Measurements from ENCODE around the gene SRD5A1. TPM values are rescaled to one million over a fixed set of nuclear protein-coding genes. Genes with fewer than 3 reads are reported as not detected.

Gene SRD5A1
- total RNA-seq, 2 donors from 2014 or later = 15.9 to 17.4 TPM

DNA sequence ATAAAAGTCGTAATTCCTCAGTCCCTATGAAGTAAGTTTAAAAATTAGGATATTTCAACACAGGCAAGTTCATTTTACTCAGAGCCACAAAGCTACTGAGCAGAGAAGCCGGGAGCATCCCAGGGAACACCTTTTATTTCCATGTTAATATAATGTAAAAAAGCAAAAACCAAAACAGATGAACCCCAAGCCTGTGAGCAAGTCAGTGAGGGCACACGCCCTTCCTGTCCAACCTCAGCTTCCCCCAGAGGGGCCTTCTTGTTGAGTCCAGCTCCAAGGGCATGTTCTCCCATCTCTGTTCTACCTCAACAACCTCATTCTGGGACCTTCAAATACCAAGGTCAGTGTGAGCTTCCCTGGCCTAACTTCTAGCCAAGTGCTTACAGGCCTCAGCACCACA lies 25.2 kb upstream of the SRD5A1 start:
- Histone ChIP-seq H3K9ac (ENCODE audit: low read depth in 2 of 2, low read length in 2 of 2) (no peak overlapping the region), H3K4me3 (no peak overlapping the region), H3K9me3 (no peaks in the 10 kb centered on the region), H3K27me3 (no peaks in the 10 kb centered on the region), H3K4me1 (no peaks in the 10 kb centered on the region), H3K36me3 (peaks cover 22% of the 10 kb centered on the region), H3K27ac (no peak overlapping the region)
- intact Hi-C loops (cut with DNase I) = no loop called here
- DNase-seq = no peak
- no peak for TF ChIP-seq CTCF (IDR thresholded peaks at IDR 0.05)

- peaks cover 14% of the 10 kb centered on the region for H3K36me3 ChIP-seq
- no peak overlapping the region for H3K4me3 ChIP-seq
- intact Hi-C loops (cut with DNase I) = no loop called here
- H3K9ac ChIP-seq (ENCODE audit: low read depth in 2 of 2, low read length in 2 of 2) = no peak overlapping the region
- TF ChIP-seq CTCF (IDR thresholded peaks at IDR 0.05) = no peak
- no peaks in the 10 kb centered on the region for H3K4me1 ChIP-seq
- H3K27me3 ChIP-seq = no peaks in the 10 kb centered on the region
- H3K9me3 ChIP-seq = no peaks in the 10 kb centered on the region
- DNase-seq = no peak
- no peak overlapping the region for H3K27ac ChIP-seq
Measured at GRCh38 chr5:6611334-6612256, 21.6 kb upstream of the SRD5A1 start.

DNA sequence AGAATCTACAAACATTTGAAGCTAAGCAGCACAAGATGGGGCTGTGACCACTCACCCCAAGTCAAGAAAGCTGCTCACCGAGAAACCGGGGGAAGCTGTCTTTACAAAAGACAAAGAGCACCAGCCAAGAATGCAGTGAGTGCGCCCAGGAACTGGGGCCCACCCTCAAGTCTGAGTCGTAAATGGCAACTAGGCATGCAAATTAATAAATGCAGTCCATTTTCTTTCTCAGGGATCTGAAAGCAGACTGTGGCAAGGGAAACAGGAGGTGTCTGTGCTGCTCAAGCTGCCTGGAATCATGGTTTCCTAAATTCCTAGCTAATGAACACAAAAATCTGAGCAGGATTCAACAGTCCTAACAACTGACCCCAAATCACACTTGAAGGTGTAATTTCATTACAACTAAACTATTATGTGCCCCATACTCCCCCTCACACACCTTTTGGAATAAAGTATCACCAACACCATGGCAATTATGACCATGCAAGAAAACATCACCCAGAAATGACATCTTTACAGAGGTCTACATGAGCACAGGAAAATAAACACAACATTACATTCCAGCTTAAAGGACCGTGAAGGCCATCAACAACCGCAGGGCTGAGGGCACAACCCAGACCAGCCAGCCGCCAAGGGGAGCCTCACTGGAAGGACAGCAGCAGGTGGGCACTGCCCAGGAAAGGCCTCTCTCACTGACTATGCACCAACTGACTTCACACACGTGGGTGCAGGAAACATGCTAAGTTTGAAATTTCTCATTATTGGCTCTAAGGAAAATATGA lies 18.0 kb upstream of the SRD5A1 start:
- Histone ChIP-seq H3K9ac (ENCODE audit: low read depth in 2 of 2, low read length in 2 of 2) (no peak overlapping the region), H3K4me1 (no peaks in the 10 kb centered on the region), H3K27ac (no peak overlapping the region), H3K36me3 (peaks cover 21% of the 10 kb centered on the region), H3K9me3 (no peaks in the 10 kb centered on the region), H3K27me3 (no peaks in the 10 kb centered on the region), H3K4me3 (no peak overlapping the region)
- no peak for DNase-seq
- intact Hi-C loops (cut with DNase I) = no loop called here
- no peak for TF ChIP-seq CTCF (IDR thresholded peaks at IDR 0.05)

DNA sequence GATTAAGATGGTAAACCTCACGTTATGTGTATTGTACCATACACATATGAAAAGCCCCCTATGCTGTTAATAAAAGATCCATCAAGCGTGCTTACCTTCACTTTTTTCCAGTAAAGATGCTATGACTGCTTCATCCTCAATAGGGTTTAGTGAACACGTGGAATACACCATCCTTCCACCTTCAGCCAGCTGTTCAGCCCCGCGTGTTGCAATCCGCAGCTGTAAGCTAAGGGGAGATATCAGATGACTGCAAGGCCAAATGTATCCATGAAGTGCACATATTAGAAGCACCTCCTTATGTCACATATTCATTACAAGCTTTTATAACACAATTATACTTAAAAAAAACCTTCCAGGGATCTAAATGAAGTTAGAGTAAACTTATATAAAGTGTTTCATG lies 16.6 kb upstream of the SRD5A1 start:
- DNase-seq = no peak
- H3K27me3 ChIP-seq = no peaks in the 10 kb centered on the region
- H3K4me3 ChIP-seq = no peak overlapping the region
- no peak for TF ChIP-seq CTCF (IDR thresholded peaks at IDR 0.05)
- intact Hi-C loops (cut with DNase I) = no loop called here
- H3K9ac ChIP-seq (ENCODE audit: low read depth in 2 of 2, low read length in 2 of 2) = no peak overlapping the region
- peaks cover 21% of the 10 kb centered on the region for H3K36me3 ChIP-seq
- H3K4me1 ChIP-seq = no peaks in the 10 kb centered on the region
- no peak overlapping the region for H3K27ac ChIP-seq
- H3K9me3 ChIP-seq = no peaks in the 10 kb centered on the region

- DNase-seq = no peak
- Histone ChIP-seq H3K4me3 (no peak overlapping the region), H3K36me3 (peaks cover 19% of the 10 kb centered on the region), H3K9ac (ENCODE audit: low read depth in 2 of 2, low read length in 2 of 2) (no peak overlapping the region), H3K27ac (no peak overlapping the region), H3K27me3 (no peaks in the 10 kb centered on the region), H3K4me1 (no peaks in the 10 kb centered on the region), H3K9me3 (no peaks in the 10 kb centered on the region)
- TF ChIP-seq CTCF (IDR thresholded peaks at IDR 0.05) = no peak
- intact Hi-C loops (cut with DNase I) = no loop called here
Measured at GRCh38 chr5:6623228-6623627, 10.0 kb upstream of the SRD5A1 start.

Measured in colonic mucosa (tissue), 4 donors.